ENCODE data around the gene TRABD2A.

Gene TRABD2A

DNA sequence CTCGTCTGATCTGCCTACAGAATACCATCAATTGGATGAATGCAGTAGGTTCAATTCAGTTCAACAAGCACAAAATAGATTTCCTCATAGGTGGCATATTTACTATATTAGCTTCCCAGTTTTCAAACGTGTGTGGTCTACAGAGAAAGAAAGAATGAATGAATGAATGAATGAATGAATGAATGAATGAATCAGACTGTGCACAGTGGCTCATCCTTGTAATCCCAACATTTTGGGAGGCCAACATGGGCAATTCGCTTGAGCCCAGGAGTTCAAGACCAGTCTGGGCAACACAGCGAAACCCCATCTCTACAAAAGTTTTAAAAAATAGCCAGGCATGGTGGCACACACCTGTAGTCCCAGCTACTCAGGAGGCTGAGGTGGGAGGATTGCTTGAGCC lies 94.9 kb downstream of the TRABD2A start:
- no peak overlapping the region for H3K9ac ChIP-seq (ENCODE audit: low read length)
- no peaks in the 10 kb centered on the region for H3K9me3 ChIP-seq (ENCODE audit: insufficient read depth, low read depth, low read length)
- no peak overlapping the region for H2AFZ ChIP-seq (ENCODE audit: insufficient read depth, low read length, poor library complexity)
- no peak overlapping the region for H2BK5ac ChIP-seq (ENCODE audit: low read depth, low read length, poor library complexity)
- H2BK120ac ChIP-seq (ENCODE audit: insufficient read depth, low read length, poor library complexity) = no peak overlapping the region
- H3K23ac ChIP-seq (ENCODE audit: low read length) = no peak overlapping the region
- H3K4ac ChIP-seq (ENCODE audit: low read depth, low read length) = no peak overlapping the region
- no peaks in the 10 kb centered on the region for H3K4me1 ChIP-seq (ENCODE audit: control insufficient read depth in 1 of 2, insufficient read depth in 2 of 2, low read length in 2 of 2)
- no peak overlapping the region for H2BK12ac ChIP-seq (ENCODE audit: low read length)
- no peaks in the 10 kb centered on the region for H3K27me3 ChIP-seq (ENCODE audit: insufficient read depth, low read length)
- H3K79me2 ChIP-seq (ENCODE audit: control insufficient read depth, insufficient read depth, low read length, poor library complexity) = no peaks in the 10 kb centered on the region
- DNase-seq = no peak
- no peak overlapping the region for H4K8ac ChIP-seq (ENCODE audit: low read depth, low read length)
- H4K12ac ChIP-seq (ENCODE audit: low read depth, low read length) = no peak overlapping the region
- H3K18ac ChIP-seq (ENCODE audit: low read length) = no peak overlapping the region
- H3K14ac ChIP-seq (ENCODE audit: low read length) = no peak overlapping the region
- H2AK5ac ChIP-seq (ENCODE audit: low read length) = no peak overlapping the region
- no peak overlapping the region for H3K4me2 ChIP-seq (ENCODE audit: low read length)
- H3K27ac ChIP-seq (ENCODE audit: low read depth, low read length) = no peak overlapping the region
- no peak overlapping the region for H4K91ac ChIP-seq (ENCODE audit: low read depth, low read length)
- H3K79me1 ChIP-seq (ENCODE audit: low read length) = no peaks in the 10 kb centered on the region
- no CpG with 5 or more reads among the region's 4 CpGs for WGBS (ENCODE audit: extremely low coverage, insufficient coverage, insufficient read length)
- no peak overlapping the region for H3K4me3 ChIP-seq (ENCODE audit: low read depth, low read length)
- no peaks in the 10 kb centered on the region for H3K36me3 ChIP-seq (ENCODE audit: control insufficient read depth in 1 of 2, insufficient read depth in 2 of 2, low read length in 2 of 2)

GRCh38 chr2:84782717-84783442 lies 98.0 kb downstream of the TRABD2A start:
- Histone ChIP-seq H3K79me2 (ENCODE audit: control insufficient read depth, insufficient read depth, low read length, poor library complexity) (no peaks in the 10 kb centered on the region), H3K18ac (ENCODE audit: low read length) (no peak overlapping the region), H3K9ac (ENCODE audit: low read length) (no peak overlapping the region), H4K8ac (ENCODE audit: low read depth, low read length) (no peak overlapping the region), H3K23ac (ENCODE audit: low read length) (no peak overlapping the region), H3K14ac (ENCODE audit: low read length) (no peak overlapping the region), H3K27me3 (ENCODE audit: insufficient read depth, low read length) (no peaks in the 10 kb centered on the region), H2BK120ac (ENCODE audit: insufficient read depth, low read length, poor library complexity) (no peak overlapping the region), H3K36me3 (ENCODE audit: control insufficient read depth in 1 of 2, insufficient read depth in 2 of 2, low read length in 2 of 2) (no peaks in the 10 kb centered on the region), H3K4me2 (ENCODE audit: low read length) (no peak overlapping the region), H2BK12ac (ENCODE audit: low read length) (no peak overlapping the region), H2BK5ac (ENCODE audit: low read depth, low read length, poor library complexity) (no peak overlapping the region), H3K79me1 (ENCODE audit: low read length) (no peaks in the 10 kb centered on the region), H3K4me3 (ENCODE audit: low read depth, low read length) (no peak overlapping the region), H2AK5ac (ENCODE audit: low read length) (no peak overlapping the region), H4K12ac (ENCODE audit: low read depth, low read length) (no peak overlapping the region), H2AFZ (ENCODE audit: insufficient read depth, low read length, poor library complexity) (no peak overlapping the region), H3K4ac (ENCODE audit: low read depth, low read length) (no peak overlapping the region), H3K9me3 (ENCODE audit: insufficient read depth, low read depth, low read length) (no peaks in the 10 kb centered on the region), H4K91ac (ENCODE audit: low read depth, low read length) (no peak overlapping the region), H3K27ac (ENCODE audit: low read depth, low read length) (no peak overlapping the region), H3K4me1 (ENCODE audit: control insufficient read depth in 1 of 2, insufficient read depth in 2 of 2, low read length in 2 of 2) (no peaks in the 10 kb centered on the region)
- no CpG with 5 or more reads among the region's 1 CpG for WGBS (ENCODE audit: extremely low coverage, insufficient coverage, insufficient read length)
- DNase-seq = no peak

- Histone ChIP-seq H4K91ac (ENCODE audit: low read depth, low read length) (no peak overlapping the region), H3K14ac (ENCODE audit: low read length) (no peak overlapping the region), H3K36me3 (ENCODE audit: control insufficient read depth in 1 of 2, insufficient read depth in 2 of 2, low read length in 2 of 2) (no peaks in the 10 kb centered on the region), H2BK12ac (ENCODE audit: low read length) (no peak overlapping the region), H3K4me3 (ENCODE audit: low read depth, low read length) (no peak overlapping the region), H3K9me3 (ENCODE audit: insufficient read depth, low read depth, low read length) (no peaks in the 10 kb centered on the region), H2BK120ac (ENCODE audit: insufficient read depth, low read length, poor library complexity) (no peak overlapping the region), H3K79me1 (ENCODE audit: low read length) (no peaks in the 10 kb centered on the region), H3K4me2 (ENCODE audit: low read length) (no peak overlapping the region), H2AFZ (ENCODE audit: insufficient read depth, low read length, poor library complexity) (no peak overlapping the region), H4K8ac (ENCODE audit: low read depth, low read length) (no peak overlapping the region), H3K18ac (ENCODE audit: low read length) (no peak overlapping the region), H2BK5ac (ENCODE audit: low read depth, low read length, poor library complexity) (no peak overlapping the region), H3K4me1 (ENCODE audit: control insufficient read depth in 1 of 2, insufficient read depth in 2 of 2, low read length in 2 of 2) (no peaks in the 10 kb centered on the region), H3K9ac (ENCODE audit: low read length) (no peak overlapping the region), H2AK5ac (ENCODE audit: low read length) (no peak overlapping the region), H4K12ac (ENCODE audit: low read depth, low read length) (peak overlapping the region; percentile 62), H3K27me3 (ENCODE audit: insufficient read depth, low read length) (no peaks in the 10 kb centered on the region), H3K27ac (ENCODE audit: low read depth, low read length) (no peak overlapping the region), H3K23ac (ENCODE audit: low read length) (no peak overlapping the region), H3K79me2 (ENCODE audit: control insufficient read depth, insufficient read depth, low read length, poor library complexity) (no peaks in the 10 kb centered on the region), H3K4ac (ENCODE audit: low read depth, low read length) (no peak overlapping the region)
- WGBS (ENCODE audit: extremely low coverage, insufficient coverage, insufficient read length) = no CpG with 5 or more reads among the region's 3 CpGs
- DNase-seq = peak; percentile 46 to 79
Measured at GRCh38 chr2:84781942-84782716, 98.8 kb downstream of the TRABD2A start.

DNA sequence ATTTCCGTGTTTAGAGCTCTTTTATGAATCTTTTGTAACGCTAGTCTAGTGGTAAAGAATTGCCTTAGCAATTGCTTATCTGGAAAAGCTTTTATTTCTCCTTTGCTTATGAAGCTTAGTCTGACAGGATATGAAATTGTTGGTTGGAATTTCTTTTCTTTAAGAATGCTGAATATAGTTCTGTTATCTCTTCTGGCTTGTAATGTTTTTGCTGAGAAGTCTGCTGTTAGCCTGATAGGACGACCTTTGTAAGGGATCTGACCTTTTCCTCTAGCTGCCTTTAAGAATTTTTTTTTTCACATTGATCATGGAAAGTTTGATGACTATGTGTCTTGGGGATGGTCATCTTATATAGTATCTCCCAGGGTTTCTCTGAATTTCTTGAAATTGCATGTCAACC lies 101.1 kb downstream of the TRABD2A start:
- Histone ChIP-seq H2AK5ac (ENCODE audit: low read length) (no peak overlapping the region), H3K18ac (ENCODE audit: low read length) (no peak overlapping the region), H2BK5ac (ENCODE audit: low read depth, low read length, poor library complexity) (no peak overlapping the region), H4K12ac (ENCODE audit: low read depth, low read length) (no peak overlapping the region), H3K4me1 (ENCODE audit: control insufficient read depth in 1 of 2, insufficient read depth in 2 of 2, low read length in 2 of 2) (no peaks in the 10 kb centered on the region), H2AFZ (ENCODE audit: insufficient read depth, low read length, poor library complexity) (no peak overlapping the region), H3K27me3 (ENCODE audit: insufficient read depth, low read length) (no peaks in the 10 kb centered on the region), H3K14ac (ENCODE audit: low read length) (no peak overlapping the region), H3K4me2 (ENCODE audit: low read length) (no peak overlapping the region), H2BK12ac (ENCODE audit: low read length) (no peak overlapping the region), H3K9me3 (ENCODE audit: insufficient read depth, low read depth, low read length) (no peaks in the 10 kb centered on the region), H3K23ac (ENCODE audit: low read length) (no peak overlapping the region), H3K27ac (ENCODE audit: low read depth, low read length) (no peak overlapping the region), H3K79me1 (ENCODE audit: low read length) (no peaks in the 10 kb centered on the region), H3K4me3 (ENCODE audit: low read depth, low read length) (no peak overlapping the region), H4K8ac (ENCODE audit: low read depth, low read length) (no peak overlapping the region), H4K91ac (ENCODE audit: low read depth, low read length) (no peak overlapping the region), H3K36me3 (ENCODE audit: control insufficient read depth in 1 of 2, insufficient read depth in 2 of 2, low read length in 2 of 2) (no peaks in the 10 kb centered on the region), H3K4ac (ENCODE audit: low read depth, low read length) (no peak overlapping the region), H3K79me2 (ENCODE audit: control insufficient read depth, insufficient read depth, low read length, poor library complexity) (no peaks in the 10 kb centered on the region), H3K9ac (ENCODE audit: low read length) (no peak overlapping the region), H2BK120ac (ENCODE audit: insufficient read depth, low read length, poor library complexity) (no peak overlapping the region)
- DNase-seq = no peak
- WGBS (ENCODE audit: extremely low coverage, insufficient coverage, insufficient read length) = no CpG with 5 or more reads among the region's 3 CpGs

All from trophoblast cell (in vitro differentiated cells and primary cell).